GM18873 (cell line): Measurements from ENCODE around the gene HOXB6.

Experiments
- ATAC-seq: cut with Tn5 transposase; IDR thresholded peaks from one replicate; pipeline ENCODE4 v1.9.1; 2021; ENCODE audit warnings: mild to moderate bottlenecking, moderate library complexity, moderate number of reproducible peaks; ENCODE audit not compliant: unreplicated experiment, low FRiP score

HOXB6 gene

GRCh38 chr17:48546924-48547807 lies 57.6 kb downstream of the HOXB6 start:
- no peak for ATAC-seq

- ATAC-seq: no peak
Measured at GRCh38 chr17:48546137-48546923, 58.5 kb downstream of the HOXB6 start.
